Stromal cell of bone marrow (primary cell): ENCODE data around the gene CRY2.

ENCODE experiments used
- DNase-seq: peaks from one replicate; pipeline ENCODE4 v3.0.0-alpha.2; 2012; ENCODE audit warnings: low read depth

The CRY2 gene

DNA sequence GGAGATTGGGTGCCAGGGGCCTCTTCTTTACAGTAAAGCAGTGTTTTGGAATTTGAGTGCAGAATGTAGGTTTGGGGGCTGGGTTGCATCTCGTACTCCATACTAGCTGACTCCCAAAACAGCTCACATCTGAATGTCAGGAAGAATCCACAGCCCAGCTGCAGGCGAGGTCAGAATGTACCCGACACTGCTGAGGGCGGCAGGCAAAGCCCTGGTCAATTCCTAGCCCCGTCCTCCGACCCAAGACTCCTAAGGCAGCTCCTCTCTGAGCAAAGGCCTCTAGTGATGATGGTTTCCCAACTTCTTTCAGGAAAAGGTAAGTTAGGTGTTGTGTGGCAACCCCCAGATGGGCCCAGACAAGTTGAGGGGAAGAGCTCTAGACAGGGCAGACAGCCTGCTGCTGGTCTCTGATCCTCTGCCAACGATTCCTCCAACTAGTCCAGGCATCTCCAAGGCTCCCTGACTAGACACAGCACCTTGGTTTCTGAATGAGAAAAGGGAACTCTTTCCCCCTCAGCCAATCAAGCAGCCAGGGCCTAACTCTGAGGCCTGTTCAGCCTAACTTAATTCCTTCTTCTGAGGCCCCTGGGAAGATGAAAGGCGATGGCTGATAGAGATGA lies 83.8 kb downstream of the CRY2 start:
- DNase-seq, result no peak

DNA sequence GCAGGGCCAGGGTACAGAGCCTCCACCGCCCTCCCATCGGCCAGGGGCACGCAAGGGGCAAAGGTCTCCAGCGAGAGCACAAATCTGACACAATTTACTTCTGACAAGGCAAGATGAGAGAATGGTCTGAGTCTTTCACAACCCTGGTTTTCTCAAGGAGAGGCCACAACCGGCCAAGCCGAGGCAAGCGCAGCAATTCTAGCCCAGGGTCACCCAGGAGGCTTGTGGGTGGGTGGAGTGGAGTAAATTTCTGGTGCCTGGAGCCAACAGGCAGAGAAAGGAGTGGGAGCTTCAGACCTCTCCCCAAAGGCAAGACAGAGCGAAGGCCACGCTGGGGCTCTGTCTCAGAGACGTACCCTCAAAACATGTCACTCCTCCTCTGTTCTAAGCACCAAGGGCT lies 84.5 kb downstream of the CRY2 start:
- no peak for DNase-seq

DNA sequence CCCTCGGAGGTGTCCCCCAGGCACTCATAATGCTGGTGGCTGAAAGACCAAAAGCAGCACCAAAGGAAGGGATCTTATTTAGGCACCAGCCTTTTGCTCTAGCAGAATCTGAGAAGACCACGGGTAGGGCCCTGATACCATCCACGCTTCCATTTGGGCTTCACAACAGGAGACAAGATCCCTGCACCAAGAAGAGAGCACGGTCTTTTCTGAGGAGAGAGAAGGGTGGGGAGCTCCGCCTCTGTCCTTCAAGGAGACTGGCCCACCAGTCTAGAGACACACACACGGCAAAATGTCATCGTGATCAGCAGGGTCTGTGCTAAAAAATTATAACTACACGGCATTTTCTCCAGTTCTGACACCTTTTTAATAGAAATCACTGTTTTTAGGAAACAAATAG lies 84.9 kb downstream of the CRY2 start:
- no peak for DNase-seq
